HG02571 (cell line): Measurements from ENCODE around the gene CTNND1.
A peak's percentile ranks its signal among the peaks of the same experiment; 100 is the strongest.
"Not testable (repeated sequence)": the region's sequence is repeated elsewhere in the genome, so short reads cannot be mapped to it uniquely, and the experiment has no call there.

Experiments used
- ATAC-seq: cut with Tn5 transposase; IDR thresholded peaks from one replicate; pipeline ENCODE4 v1.9.1; 2021; ENCODE audit warnings: mild to moderate bottlenecking, moderate library complexity; ENCODE audit not compliant: unreplicated experiment

The CTNND1 gene

DNA sequence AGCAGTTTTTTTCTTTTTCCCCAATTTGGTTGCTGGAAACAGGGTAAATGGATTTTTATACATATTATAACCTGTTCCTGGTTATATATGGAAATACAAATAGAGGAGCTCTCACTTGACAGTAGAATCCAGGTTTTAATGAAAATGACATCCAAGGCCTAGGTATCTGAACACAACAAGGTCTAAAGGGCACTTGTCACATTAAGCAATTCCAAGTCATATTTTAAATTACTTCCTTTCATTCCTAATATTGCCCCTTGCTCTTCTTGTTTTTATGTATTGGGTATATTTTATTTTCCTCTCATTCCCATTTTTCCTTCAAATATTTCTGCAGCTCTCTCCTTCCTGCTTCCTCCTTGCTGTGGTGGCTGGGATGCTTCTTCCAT, 27.1 kb downstream of the CTNND1 start:
- ATAC-seq = no peak

GRCh38 chr11:57791321-57792059, 29.9 kb downstream of the CTNND1 start:
- no peak for ATAC-seq

DNA sequence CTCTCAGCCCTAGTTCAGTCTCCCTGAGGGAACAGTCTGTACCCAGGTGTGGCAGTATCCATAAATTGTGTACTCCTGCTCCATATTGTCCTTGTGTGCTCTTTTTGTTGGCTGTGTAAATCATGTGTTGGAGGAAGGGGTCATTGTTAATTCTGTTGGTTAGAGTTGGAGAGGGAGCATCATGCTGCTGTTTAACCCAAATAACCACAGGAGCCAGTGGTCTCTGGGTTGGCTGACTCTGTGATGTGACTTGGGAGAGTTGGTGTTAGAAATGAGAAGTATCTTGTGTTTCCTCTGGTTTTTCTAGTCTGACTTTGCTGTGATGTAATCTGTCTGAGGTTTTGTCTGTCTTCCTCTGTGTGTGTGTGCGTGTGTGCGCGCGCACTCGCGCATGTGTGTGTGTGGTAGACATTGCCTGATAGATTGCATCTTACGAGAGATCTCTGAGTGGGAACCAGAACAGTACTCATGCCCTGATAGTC, 30.5 kb downstream of the CTNND1 start:
- ATAC-seq = peak; percentile 59

DNA sequence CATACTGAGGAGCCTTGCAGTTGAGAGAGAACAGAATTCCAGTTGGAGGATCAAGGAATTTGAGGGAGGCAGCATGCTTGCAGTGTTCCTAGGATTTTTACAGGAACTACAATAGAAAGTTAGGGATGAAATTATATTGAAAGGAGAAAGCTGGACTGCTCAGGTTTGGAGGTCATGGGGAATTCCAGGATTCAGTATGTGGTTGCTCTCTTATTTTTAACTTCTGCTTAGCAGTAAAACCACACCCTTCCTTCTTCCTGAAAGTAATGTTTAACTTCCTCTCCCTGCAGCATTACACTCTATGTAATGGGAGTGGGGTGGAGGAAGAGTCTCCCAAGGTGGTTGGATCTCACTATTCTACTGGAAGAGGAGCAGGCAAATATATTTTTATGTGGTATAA, 31.3 kb downstream of the CTNND1 start:
- peak; percentile 32 for ATAC-seq

DNA sequence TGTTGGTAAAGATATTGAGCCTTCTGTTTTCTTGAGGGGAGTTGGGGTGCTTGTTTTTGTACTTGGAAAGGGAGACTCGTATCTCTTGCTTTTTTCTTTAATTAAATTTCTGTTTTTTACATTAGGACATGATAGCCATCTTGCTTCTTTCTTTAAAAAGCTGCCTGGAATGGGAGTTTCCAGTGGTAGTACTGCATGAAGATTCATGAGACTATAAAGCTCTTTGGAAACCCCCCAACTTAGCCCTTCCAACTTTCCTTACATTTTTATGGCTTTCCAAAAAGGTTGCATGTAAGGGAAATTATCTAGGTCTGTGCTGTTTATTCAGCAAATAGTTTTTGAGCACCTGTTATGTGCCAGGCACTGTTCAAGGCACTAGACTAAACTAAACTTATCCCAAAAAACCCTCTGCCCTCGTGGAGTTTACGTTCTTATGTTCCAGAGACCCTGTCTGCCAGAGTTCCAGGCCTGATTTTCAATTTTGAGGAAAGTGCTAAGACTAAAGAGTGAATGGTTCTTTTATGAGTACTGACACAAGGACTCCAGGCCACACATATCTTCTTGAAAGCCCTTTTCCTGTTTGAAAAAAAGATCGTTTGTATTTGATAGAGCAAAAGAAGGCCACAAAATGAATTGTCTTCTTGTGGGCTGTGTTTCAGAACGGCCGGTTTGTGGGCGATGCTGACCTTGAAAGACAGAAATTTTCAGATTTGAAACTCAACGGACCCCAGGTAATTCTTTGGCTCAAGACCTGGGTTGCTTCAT, 31.9 kb downstream of the CTNND1 start:
- no peak for ATAC-seq

GRCh38 chr11:57798905-57799559, 37.4 kb downstream of the CTNND1 start:
- no peak for ATAC-seq

DNA sequence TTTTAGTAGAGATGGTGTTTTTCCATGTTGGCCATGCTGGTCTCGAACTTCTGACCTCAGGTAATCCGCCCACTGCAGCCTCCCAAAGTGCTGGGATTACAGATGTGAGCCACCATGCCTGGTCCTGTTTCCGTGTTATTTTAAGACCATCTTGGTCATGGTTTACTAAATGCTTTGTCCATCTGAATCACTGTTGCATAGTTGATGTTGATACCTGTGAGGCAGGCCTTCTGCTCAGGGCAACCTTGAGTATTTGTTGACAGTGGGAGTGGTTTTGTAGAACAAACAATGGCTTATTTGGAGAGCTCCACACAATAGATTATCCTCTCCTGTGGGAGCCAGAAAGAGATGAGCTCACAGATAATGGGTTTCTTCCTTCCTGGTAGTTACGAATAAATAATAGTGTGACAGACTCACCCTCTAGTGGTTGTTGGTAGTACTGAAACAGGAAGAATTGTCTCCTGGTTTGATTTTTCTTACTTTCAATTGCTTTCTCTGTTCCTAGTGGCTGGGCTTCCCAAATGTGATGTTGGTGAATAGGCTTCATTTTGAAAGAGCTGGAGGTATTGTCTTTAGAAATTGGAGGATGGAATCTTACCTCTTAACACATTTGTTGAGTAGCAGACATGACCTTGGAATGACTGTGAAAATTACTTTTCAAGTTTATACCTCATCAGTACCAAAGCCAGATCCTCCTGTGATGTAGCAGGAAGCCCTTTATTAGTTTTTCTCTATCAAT, 39.0 kb downstream of the CTNND1 start:
- peak; percentile 82 for ATAC-seq

GRCh38 chr11:57801183-57801485, 39.5 kb downstream of the CTNND1 start:
- no peak for ATAC-seq

GRCh38 chr11:57802411-57802810, 40.8 kb downstream of the CTNND1 start:
- no peak for ATAC-seq

- no peak for ATAC-seq
Measured at GRCh38 chr11:57804466-57804865, 42.9 kb downstream of the CTNND1 start.

- ATAC-seq = no peak
Measured at GRCh38 chr11:57805780-57806179, 44.2 kb downstream of the CTNND1 start.

DNA sequence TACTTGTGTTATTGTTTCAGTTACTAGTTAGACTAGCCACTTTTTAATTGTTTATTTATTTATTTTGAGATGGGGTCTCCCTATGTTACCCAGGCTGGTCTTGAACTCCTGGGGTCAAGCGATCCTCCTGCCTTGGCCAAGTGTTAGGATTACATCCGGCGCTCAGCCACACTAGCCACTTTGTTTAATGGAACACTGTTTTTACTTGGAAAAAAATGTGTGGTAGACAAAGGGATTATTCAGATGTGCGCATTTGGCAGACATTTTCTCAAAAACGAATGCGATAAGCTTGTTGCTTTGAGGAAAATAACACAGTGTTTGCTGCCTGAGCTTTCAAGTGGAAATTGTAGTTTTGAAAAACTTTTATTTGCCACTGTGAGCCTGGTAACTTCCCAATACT, 51.0 kb downstream of the CTNND1 start:
- no peak for ATAC-seq

DNA sequence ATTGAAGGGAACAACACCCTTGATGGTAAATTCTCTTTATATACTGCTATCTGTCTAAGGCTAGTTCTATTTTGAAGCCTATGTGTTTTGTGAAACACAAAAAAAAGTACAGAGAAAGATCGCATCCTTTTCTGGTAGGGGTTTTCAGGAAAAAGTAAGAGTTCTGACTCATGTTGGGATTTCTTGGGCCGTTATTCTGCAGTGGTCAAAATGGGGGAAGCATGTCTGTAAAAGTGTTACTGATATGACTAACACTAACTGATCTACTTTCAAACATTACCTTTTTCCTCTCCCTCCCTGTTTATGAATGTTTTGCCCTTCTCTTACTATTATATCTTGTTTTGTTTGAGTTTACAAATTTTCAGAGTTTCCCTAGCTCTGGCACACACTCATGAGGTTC, 53.9 kb downstream of the CTNND1 start:
- ATAC-seq = peak; percentile 64

GRCh38 chr11:57815877-57816276, 54.3 kb downstream of the CTNND1 start:
- ATAC-seq = no peak

DNA sequence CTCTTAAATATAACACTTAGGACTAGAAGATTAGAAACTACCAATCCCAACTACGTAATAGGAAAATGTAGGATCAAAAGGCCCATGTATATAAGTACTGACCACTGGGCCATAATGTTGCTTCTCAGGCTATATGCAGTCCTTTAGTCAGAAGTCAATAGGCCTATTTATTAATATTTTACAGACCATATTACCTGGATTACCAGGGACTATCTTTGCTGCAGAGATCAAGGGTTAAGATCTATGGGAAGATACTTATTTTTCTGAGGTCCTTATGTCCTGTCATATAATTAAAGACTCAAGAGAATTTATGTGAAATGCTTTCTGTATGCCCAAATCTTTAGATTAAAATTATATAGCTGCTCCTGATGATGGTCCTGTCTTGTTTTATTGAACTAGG, 57.2 kb downstream of the CTNND1 start:
- no peak for ATAC-seq

DNA sequence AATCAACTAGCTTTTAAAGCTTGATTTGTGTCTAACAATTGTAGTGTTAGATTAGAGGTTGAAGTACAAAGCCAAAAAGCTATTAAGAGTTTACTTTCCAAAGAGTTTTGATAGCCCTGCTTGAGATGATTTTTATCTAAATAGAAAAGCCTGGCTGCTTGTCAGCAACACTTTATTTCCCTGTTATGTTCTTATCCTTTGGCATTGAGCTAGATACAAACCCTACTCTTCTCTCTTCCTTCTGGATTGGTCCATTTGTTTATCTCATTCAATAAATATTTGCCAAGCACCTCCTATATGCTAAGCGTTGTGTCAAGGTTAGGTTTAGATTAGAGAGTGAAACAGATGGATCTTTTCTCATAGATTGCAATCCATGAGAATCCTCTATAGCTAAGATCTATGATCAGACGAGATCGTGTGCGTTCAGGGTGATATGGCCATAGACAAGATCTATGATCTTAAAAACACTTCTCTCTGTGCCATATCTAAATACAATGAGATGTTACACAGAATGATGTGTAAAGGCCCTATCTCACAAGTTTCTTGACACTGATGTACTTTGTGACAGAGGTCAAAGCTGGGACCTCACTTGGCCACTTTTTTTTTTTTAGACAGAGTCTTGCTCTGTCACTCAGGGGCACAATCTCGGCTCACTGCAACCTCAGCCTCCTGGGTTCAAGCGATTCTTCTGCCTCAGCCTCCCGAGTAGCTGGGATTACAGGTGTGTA, 57.8 kb downstream of the CTNND1 start:
- no peak for ATAC-seq

GRCh38 chr11:57823859-57824258, 62.3 kb downstream of the CTNND1 start:
- no peak for ATAC-seq

GRCh38 chr11:57834852-57835251, 73.2 kb downstream of the CTNND1 start:
- ATAC-seq = no peak

- ATAC-seq = not testable (repeated sequence)
Measured at GRCh38 chr11:57838609-57839008, 77.0 kb downstream of the CTNND1 start.

DNA sequence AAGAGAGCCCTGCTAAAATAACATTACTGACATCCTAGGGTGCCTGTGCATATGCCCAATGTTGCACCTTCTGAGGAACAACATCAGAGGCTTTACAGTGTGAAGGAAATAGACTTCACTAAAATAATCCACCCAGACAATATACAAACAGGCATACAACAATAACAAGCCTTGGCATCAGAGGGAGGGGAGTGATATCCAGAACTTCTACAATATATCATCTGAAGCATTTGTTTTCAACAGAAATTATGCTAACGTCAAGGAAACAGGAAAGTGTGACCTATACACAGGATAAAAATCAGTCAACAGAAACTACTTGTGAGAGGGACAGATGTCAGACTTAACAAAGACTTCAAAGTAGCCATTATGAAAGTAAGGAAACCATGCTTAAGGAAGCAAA, 81.3 kb downstream of the CTNND1 start:
- no peak for ATAC-seq

DNA sequence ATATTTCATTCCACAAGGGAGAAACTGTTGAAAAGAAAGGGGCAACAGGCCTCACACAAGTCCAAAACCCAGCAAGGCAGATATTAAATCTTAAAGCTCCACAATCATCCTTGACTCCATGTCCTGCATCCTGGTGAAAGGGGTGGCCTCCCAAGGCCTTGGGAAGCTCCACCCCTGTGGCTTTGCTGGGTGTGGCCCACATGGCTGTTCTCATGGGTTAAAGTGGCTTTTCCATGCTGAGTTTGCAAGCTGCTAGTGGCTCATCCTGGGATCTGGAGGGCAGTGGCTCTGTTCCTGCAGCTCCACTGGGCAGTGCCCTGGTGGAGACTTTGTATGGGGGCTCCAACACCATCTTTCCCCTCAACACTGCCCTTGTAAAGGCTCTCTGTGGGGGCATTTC, 106.4 kb downstream of the CTNND1 start:
- no peak for ATAC-seq
